ENCODE measurements around the gene BIN2. TPM values are rescaled to one million over a fixed set of nuclear protein-coding genes. Genes with fewer than 3 reads are reported as not detected.
"Not testable (repeated sequence)": the region's sequence is repeated elsewhere in the genome, so short reads cannot be mapped to it uniquely, and the experiment has no call there.

Gene BIN2
- total RNA-seq, 2 donors from 2014 or later: 4.6 to 11.9 TPM

DNA sequence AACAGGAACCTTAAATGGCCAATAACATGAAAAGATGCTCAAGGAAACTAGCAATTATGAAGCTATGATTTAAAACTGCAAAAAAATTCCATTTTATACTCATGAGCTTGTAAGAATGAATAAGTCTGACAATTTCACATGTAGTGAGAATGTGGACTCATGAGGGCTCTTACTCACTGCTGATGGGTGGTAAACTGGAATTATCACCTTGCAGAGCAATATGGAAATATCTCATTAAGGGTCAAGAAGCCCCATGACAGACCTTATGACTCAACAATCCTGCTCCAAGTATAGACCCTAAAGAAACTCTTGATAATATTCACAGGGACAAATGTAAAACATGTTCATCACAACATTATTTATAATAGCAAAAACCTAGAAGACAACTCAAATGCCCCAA, 30.3 kb downstream of the BIN2 start:
- Histone ChIP-seq H3K36me3 (no peaks in the 10 kb centered on the region), H3K4me1 (ENCODE audit: control insufficient read depth in 1 of 2, low read depth in 2 of 2) (no peaks in the 10 kb centered on the region), H3K27ac (no peak overlapping the region), H3K9me3 (no peaks in the 10 kb centered on the region), H3K27me3 (replicated peaks; ENCODE audit: insufficient read depth) (no peaks in the 10 kb centered on the region), H3K4me3 (no peak overlapping the region)
- TF ChIP-seq, protein P1, sequence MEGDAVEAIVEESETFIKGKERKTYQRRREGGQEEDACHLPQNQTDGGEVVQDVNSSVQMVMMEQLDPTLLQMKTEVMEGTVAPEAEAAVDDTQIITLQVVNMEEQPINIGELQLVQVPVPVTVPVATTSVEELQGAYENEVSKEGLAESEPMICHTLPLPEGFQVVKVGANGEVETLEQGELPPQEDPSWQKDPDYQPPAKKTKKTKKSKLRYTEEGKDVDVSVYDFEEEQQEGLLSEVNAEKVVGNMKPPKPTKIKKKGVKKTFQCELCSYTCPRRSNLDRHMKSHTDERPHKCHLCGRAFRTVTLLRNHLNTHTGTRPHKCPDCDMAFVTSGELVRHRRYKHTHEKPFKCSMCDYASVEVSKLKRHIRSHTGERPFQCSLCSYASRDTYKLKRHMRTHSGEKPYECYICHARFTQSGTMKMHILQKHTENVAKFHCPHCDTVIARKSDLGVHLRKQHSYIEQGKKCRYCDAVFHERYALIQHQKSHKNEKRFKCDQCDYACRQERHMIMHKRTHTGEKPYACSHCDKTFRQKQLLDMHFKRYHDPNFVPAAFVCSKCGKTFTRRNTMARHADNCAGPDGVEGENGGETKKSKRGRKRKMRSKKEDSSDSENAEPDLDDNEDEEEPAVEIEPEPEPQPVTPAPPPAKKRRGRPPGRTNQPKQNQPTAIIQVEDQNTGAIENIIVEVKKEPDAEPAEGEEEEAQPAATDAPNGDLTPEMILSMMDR (IDR thresholded peaks at IDR 0.05): no peak
- no peak for ATAC-seq (ENCODE audit: insufficient number of reproducible peaks, low FRiP score, low read depth)
- DNase-seq (ENCODE audit: low spot score): no peak

DNA sequence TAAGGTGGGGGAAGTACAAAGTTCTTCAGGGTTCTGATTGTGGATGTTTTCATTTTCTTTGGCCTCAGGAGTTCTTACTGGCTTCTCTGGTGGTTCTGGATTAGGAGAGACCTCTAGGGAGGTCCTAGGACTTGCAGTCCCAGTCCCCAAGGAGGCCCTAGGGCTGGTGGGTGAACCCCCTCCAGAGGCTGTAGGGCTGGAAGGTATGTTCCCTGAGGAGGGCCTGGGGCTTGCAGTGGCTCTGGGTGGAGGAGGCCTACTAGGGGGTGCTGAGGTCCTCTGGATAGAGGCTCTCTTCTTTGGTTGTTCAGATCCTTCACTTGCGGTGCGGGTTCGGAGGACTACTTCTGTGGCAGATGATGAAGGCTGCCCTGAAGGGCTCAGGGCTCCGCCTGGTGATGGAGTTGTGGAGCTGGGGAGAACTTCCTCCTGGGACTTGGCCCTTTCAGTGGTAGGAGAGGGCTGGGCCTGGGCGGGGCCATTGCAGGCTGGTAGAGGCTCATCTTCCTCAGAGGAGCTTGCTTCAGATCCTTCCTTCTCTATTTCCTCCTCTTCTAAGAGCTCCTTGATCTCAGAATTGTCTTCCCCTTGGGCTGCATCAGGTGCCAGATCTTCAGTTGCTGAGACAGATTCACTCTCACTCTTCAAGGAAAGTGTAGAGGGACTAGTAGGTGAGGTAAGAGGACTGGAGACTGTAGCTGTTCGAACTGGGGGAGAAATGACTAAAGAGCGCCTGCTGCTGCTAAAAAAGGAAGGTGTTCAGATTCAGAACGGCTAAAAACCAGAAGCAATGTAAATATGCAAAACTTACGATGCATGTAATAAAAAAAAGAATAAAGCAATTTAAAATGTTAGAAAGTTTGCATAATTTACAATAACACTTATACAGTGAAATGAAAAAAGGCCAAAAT, 32.1 kb downstream of the BIN2 start:
- not testable (repeated sequence) for ATAC-seq (ENCODE audit: insufficient number of reproducible peaks, low FRiP score, low read depth); H3K4me1 ChIP-seq (ENCODE audit: control insufficient read depth in 1 of 2, low read depth in 2 of 2); DNase-seq (ENCODE audit: low spot score); H3K9me3 ChIP-seq; H3K27me3 ChIP-seq (replicated peaks; ENCODE audit: insufficient read depth); H3K36me3 ChIP-seq; H3K27ac ChIP-seq; H3K4me3 ChIP-seq

DNA sequence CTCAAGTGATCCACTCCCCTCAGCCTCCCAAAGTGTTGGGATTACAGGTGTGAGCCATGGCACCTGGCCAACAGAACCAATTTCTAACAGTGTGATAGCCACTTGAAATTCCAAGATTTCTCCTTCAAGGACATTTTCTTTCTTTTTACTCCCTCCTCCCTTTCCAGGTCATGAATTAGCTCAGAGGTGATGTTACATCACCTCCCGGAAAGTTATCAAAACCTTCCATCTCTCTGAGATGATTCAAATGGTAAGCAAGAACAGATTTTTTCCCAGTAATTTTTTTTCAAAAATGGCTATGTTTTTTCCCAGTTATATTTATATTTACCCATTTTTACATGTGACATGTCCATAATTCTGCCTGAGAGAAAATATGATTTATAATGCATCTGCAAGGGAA, 38.1 kb downstream of the BIN2 start:
- Histone ChIP-seq H3K4me3 (no peak overlapping the region), H3K36me3 (no peaks in the 10 kb centered on the region), H3K27ac (no peak overlapping the region), H3K27me3 (replicated peaks; ENCODE audit: insufficient read depth) (no peaks in the 10 kb centered on the region), H3K9me3 (no peaks in the 10 kb centered on the region), H3K4me1 (ENCODE audit: control insufficient read depth in 1 of 2, low read depth in 2 of 2) (no peaks in the 10 kb centered on the region)
- ATAC-seq (ENCODE audit: insufficient number of reproducible peaks, low FRiP score, low read depth): no peak
- TF ChIP-seq, protein P1 (IDR thresholded peaks at IDR 0.05): no peak
- no peak for DNase-seq (ENCODE audit: low spot score)

DNA sequence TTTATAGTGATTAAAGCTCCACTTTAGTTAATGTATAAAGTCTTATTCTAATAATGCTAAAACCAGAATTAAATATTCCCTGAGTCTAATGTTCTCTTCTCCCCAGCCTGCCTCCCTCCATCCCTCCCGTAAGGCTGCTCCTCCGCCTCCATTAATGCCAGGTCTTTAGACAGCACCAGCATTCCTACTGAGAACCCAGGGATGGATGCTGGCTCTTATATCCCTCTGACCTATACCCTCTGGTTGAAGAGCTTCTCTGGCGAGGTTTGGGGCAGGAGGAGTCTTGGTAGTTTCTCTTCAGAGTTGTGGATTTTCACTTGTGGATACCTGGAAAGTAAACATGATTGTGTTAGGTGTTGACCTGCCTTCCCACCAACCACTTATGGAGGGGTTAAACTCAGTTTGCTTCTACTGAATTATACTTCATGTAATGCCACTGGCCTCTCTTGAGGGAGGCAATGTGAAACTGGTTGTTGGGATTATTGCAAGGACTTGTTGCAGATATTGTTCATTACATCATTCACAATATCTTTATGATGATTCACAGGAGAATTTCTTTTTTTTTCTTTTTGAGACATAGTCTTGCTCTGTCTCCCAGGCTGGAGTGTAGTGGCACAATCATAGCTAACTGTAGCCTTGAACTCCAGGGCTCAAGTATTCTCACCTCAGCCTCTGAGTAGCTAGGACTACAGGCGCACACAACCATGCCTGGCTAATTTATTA, 42.6 kb downstream of the BIN2 start:
- DNase-seq (ENCODE audit: low spot score): no peak
- no peaks in the 10 kb centered on the region for H3K27me3 ChIP-seq (replicated peaks; ENCODE audit: insufficient read depth)
- no peak for ATAC-seq (ENCODE audit: insufficient number of reproducible peaks, low FRiP score, low read depth)
- TF ChIP-seq, protein P1 (IDR thresholded peaks at IDR 0.05): no peak
- H3K9me3 ChIP-seq: no peaks in the 10 kb centered on the region
- no peak overlapping the region for H3K4me3 ChIP-seq
- no peak overlapping the region for H3K27ac ChIP-seq
- no peaks in the 10 kb centered on the region for H3K36me3 ChIP-seq
- H3K4me1 ChIP-seq (ENCODE audit: control insufficient read depth in 1 of 2, low read depth in 2 of 2): no peaks in the 10 kb centered on the region

DNA sequence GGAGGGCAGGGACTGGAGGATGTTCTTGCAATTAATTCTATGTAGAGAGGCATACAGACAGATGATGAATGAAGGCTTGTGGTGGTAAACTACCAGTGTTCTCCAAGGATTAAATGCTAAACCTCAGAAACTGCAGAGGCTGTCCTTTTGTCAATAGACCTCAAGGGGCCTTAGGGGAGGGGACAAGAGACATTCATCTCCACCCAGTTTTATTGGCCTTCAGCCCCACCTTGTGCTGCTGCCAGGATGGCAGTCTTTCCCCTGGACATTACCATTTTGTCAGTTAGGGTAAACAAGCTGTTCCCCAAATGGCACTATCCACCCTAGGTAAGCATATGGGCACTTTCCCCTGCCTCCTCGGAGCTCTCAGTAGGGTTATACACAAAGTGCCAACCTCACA, 48.9 kb downstream of the BIN2 start:
- DNase-seq (ENCODE audit: low spot score) (no peak), ATAC-seq (ENCODE audit: insufficient number of reproducible peaks, low FRiP score, low read depth) (no peak)
- Histone ChIP-seq H3K27me3 (replicated peaks; ENCODE audit: insufficient read depth) (no peaks in the 10 kb centered on the region), H3K36me3 (no peaks in the 10 kb centered on the region), H3K9me3 (no peaks in the 10 kb centered on the region), H3K4me3 (no peak overlapping the region), H3K27ac (no peak overlapping the region), H3K4me1 (ENCODE audit: control insufficient read depth in 1 of 2, low read depth in 2 of 2) (peaks cover 0 to 7% of the 10 kb centered on the region in 2 donors)
- TF ChIP-seq, protein P1 (IDR thresholded peaks at IDR 0.05): no peak

DNA sequence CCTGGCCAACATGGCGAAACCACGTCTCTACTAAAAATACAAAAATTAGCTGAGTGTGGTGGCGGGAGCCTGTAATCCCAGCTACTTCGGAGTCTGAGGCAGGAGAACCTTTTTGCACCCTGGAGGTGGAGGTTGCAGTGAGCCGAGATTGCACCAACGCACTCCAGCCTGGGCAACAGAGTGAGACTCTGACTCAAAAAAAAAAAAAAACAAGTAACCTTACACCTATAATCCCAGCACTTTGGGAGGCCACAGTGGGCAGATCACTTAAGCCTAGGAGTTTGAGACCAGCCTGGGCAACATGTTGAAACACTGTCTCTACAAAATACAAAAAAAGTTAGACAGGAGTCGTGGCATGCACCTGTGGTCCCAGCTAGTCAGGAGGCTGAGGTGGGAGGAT, 51.2 kb downstream of the BIN2 start:
- not testable (repeated sequence) for H3K4me3 ChIP-seq; H3K36me3 ChIP-seq; H3K27me3 ChIP-seq (replicated peaks; ENCODE audit: insufficient read depth); H3K4me1 ChIP-seq (ENCODE audit: control insufficient read depth in 1 of 2, low read depth in 2 of 2); ATAC-seq (ENCODE audit: insufficient number of reproducible peaks, low FRiP score, low read depth); H3K9me3 ChIP-seq; H3K27ac ChIP-seq; DNase-seq (ENCODE audit: low spot score)

Measured in thoracic aorta (tissue), 2 donors.